SU-DHL-6 (cell line): ENCODE data around the gene ZNF680.

Experiments
- CTCF ChIP-seq: fragments of 200-600 bp; sonication (generic); IDR thresholded peaks from one replicate; pipeline ENCODE4 v1.5.1; 2017; ENCODE audit warnings: antibody characterized with exemption, mild to moderate bottlenecking, low read length, moderate library complexity; ENCODE audit not compliant: insufficient read depth, poor library complexity, severe bottlenecking
- EZH2phosphoT487 ChIP-seq: fragments of 200-600 bp; sonication (generic), shearing (Covaris generic); conservative IDR thresholded peaks from 2 replicates; pipeline ENCODE4 v1.6.1; 2018; ENCODE audit warnings: mild to moderate bottlenecking, antibody characterized with exemption, low read length, moderate library complexity, mixed read lengths

- TF ChIP-seq CTCF = no peak
- TF ChIP-seq EZH2phosphoT487 = no peak
Measured at GRCh38 chr7:64551375-64552142, 11.3 kb downstream of the ZNF680 start.
